ENCODE data around the gene MAGI2.

The MAGI2 gene

GRCh38 chr7:78345293-78345911, 1108.1 kb downstream of the MAGI2 start:
- H2BK5ac ChIP-seq (ENCODE audit: low read depth, low read length, poor library complexity, severe bottlenecking) = no peak overlapping the region
- no peak overlapping the region for H2BK12ac ChIP-seq (ENCODE audit: low read length in 2 of 2)
- no peak overlapping the region for H4K91ac ChIP-seq (ENCODE audit: low read length)
- no peak overlapping the region for H4K8ac ChIP-seq (ENCODE audit: low read length)
- H3K14ac ChIP-seq (ENCODE audit: low read length in 2 of 2) = no peak overlapping the region
- no peaks in the 10 kb centered on the region for H3K79me1 ChIP-seq (replicated peaks; ENCODE audit: low read length, poor library complexity, severe bottlenecking)
- H3K9me3 ChIP-seq (ENCODE audit: control insufficient read depth, low read length) = no peaks in the 10 kb centered on the region
- no peak overlapping the region for H3K4me3 ChIP-seq (ENCODE audit: insufficient read depth in 1 of 2, low read depth in 1 of 2, low read length in 2 of 2)
- H3K4me1 ChIP-seq (ENCODE audit: control insufficient read depth, insufficient read depth, low read depth, low read length) = no peaks in the 10 kb centered on the region
- no peak overlapping the region for H3K4me2 ChIP-seq (ENCODE audit: low read length, poor library complexity, severe bottlenecking)
- DNase-seq = no peak
- no peak overlapping the region for H2AFZ ChIP-seq (ENCODE audit: low read depth, low read length)
- H3K18ac ChIP-seq (ENCODE audit: low read depth in 1 of 2, low read length in 2 of 2) = no peak overlapping the region
- no peak overlapping the region for H2BK15ac ChIP-seq (ENCODE audit: low read depth, poor library complexity, severe bottlenecking)
- H3K36me3 ChIP-seq (ENCODE audit: control insufficient read depth in 1 of 2, insufficient read depth in 2 of 2, low read depth in 1 of 2, low read length in 2 of 2) = no peaks in the 10 kb centered on the region
- WGBS = 89% methylated on average over 14 of the region's 14 CpGs
- H3K9ac ChIP-seq (ENCODE audit: low read length) = no peak overlapping the region
- H2BK120ac ChIP-seq (ENCODE audit: low read depth, low read length) = peak overlapping the region; percentile 19
- H2AK5ac ChIP-seq (ENCODE audit: low read length, severe bottlenecking) = no peak overlapping the region
- H3K23ac ChIP-seq (ENCODE audit: low read length in 2 of 2) = no peak overlapping the region
- no peak overlapping the region for H3K27ac ChIP-seq (ENCODE audit: low read length, poor library complexity, severe bottlenecking)
- H3K27me3 ChIP-seq (ENCODE audit: control insufficient read depth in 1 of 2, insufficient read depth in 1 of 2, low read length in 2 of 2) = no peaks in the 10 kb centered on the region
- no peak overlapping the region for H3K4ac ChIP-seq (ENCODE audit: low read depth in 1 of 2, low read length in 2 of 2)

GRCh38 chr7:78334426-78334825, 1119.0 kb downstream of the MAGI2 start:
- no peak overlapping the region for H4K91ac ChIP-seq (ENCODE audit: low read length)
- H3K4me3 ChIP-seq (ENCODE audit: insufficient read depth in 1 of 2, low read depth in 1 of 2, low read length in 2 of 2) = no peak overlapping the region
- no peak overlapping the region for H3K23ac ChIP-seq (ENCODE audit: low read length in 2 of 2)
- H2BK15ac ChIP-seq (ENCODE audit: low read depth, poor library complexity, severe bottlenecking) = no peak overlapping the region
- H3K4me1 ChIP-seq (ENCODE audit: control insufficient read depth, insufficient read depth, low read depth, low read length) = no peaks in the 10 kb centered on the region
- no peak overlapping the region for H4K8ac ChIP-seq (ENCODE audit: low read length)
- WGBS = 82% methylated on average over 2 of the region's 3 CpGs
- H3K18ac ChIP-seq (ENCODE audit: low read depth in 1 of 2, low read length in 2 of 2) = no peak overlapping the region
- no peak overlapping the region for H3K9ac ChIP-seq (ENCODE audit: low read length)
- no peak overlapping the region for H3K27ac ChIP-seq (ENCODE audit: low read length, poor library complexity, severe bottlenecking)
- H3K4ac ChIP-seq (ENCODE audit: low read depth in 1 of 2, low read length in 2 of 2) = no peak overlapping the region
- no peak overlapping the region for H2AFZ ChIP-seq (ENCODE audit: low read depth, low read length)
- no peak overlapping the region for H2BK120ac ChIP-seq (ENCODE audit: low read depth, low read length)
- H3K4me2 ChIP-seq (ENCODE audit: low read length, poor library complexity, severe bottlenecking) = no peak overlapping the region
- H3K27me3 ChIP-seq (ENCODE audit: control insufficient read depth in 1 of 2, insufficient read depth in 1 of 2, low read length in 2 of 2) = no peaks in the 10 kb centered on the region
- no peak for DNase-seq
- H2BK12ac ChIP-seq (ENCODE audit: low read length in 2 of 2) = no peak overlapping the region
- H3K79me1 ChIP-seq (replicated peaks; ENCODE audit: low read length, poor library complexity, severe bottlenecking) = no peaks in the 10 kb centered on the region
- no peaks in the 10 kb centered on the region for H3K9me3 ChIP-seq (ENCODE audit: control insufficient read depth, low read length)
- no peaks in the 10 kb centered on the region for H3K36me3 ChIP-seq (ENCODE audit: control insufficient read depth in 1 of 2, insufficient read depth in 2 of 2, low read depth in 1 of 2, low read length in 2 of 2)
- no peak overlapping the region for H2AK5ac ChIP-seq (ENCODE audit: low read length, severe bottlenecking)
- H3K14ac ChIP-seq (ENCODE audit: low read length in 2 of 2) = no peak overlapping the region
- no peak overlapping the region for H2BK5ac ChIP-seq (ENCODE audit: low read depth, low read length, poor library complexity, severe bottlenecking)

GRCh38 chr7:78333530-78334425, 1119.7 kb downstream of the MAGI2 start:
- no peak overlapping the region for H3K9ac ChIP-seq (ENCODE audit: low read length)
- no peak overlapping the region for H2BK120ac ChIP-seq (ENCODE audit: low read depth, low read length)
- H2BK5ac ChIP-seq (ENCODE audit: low read depth, low read length, poor library complexity, severe bottlenecking) = no peak overlapping the region
- no peak overlapping the region for H2BK12ac ChIP-seq (ENCODE audit: low read length in 2 of 2)
- no peak overlapping the region for H3K27ac ChIP-seq (ENCODE audit: low read length, poor library complexity, severe bottlenecking)
- H3K18ac ChIP-seq (ENCODE audit: low read depth in 1 of 2, low read length in 2 of 2) = peak overlapping the region in 1 of 2 experiments; percentile 18
- H3K4me3 ChIP-seq (ENCODE audit: insufficient read depth in 1 of 2, low read depth in 1 of 2, low read length in 2 of 2) = no peak overlapping the region
- H3K4me2 ChIP-seq (ENCODE audit: low read length, poor library complexity, severe bottlenecking) = no peak overlapping the region
- H3K14ac ChIP-seq (ENCODE audit: low read length in 2 of 2) = no peak overlapping the region
- no peak overlapping the region for H3K4ac ChIP-seq (ENCODE audit: low read depth in 1 of 2, low read length in 2 of 2)
- H3K79me1 ChIP-seq (replicated peaks; ENCODE audit: low read length, poor library complexity, severe bottlenecking) = no peaks in the 10 kb centered on the region
- H3K9me3 ChIP-seq (ENCODE audit: control insufficient read depth, low read length) = no peaks in the 10 kb centered on the region
- no peak overlapping the region for H2AK5ac ChIP-seq (ENCODE audit: low read length, severe bottlenecking)
- H2BK15ac ChIP-seq (ENCODE audit: low read depth, poor library complexity, severe bottlenecking) = no peak overlapping the region
- no peaks in the 10 kb centered on the region for H3K27me3 ChIP-seq (ENCODE audit: control insufficient read depth in 1 of 2, insufficient read depth in 1 of 2, low read length in 2 of 2)
- no peak overlapping the region for H2AFZ ChIP-seq (ENCODE audit: low read depth, low read length)
- no peak overlapping the region for H4K8ac ChIP-seq (ENCODE audit: low read length)
- H3K23ac ChIP-seq (ENCODE audit: low read length in 2 of 2) = no peak overlapping the region
- no peaks in the 10 kb centered on the region for H3K36me3 ChIP-seq (ENCODE audit: control insufficient read depth in 1 of 2, insufficient read depth in 2 of 2, low read depth in 1 of 2, low read length in 2 of 2)
- no peak overlapping the region for H4K91ac ChIP-seq (ENCODE audit: low read length)
- DNase-seq = no peak
- no peaks in the 10 kb centered on the region for H3K4me1 ChIP-seq (ENCODE audit: control insufficient read depth, insufficient read depth, low read depth, low read length)
- WGBS = 94% methylated on average over 7 of the region's 8 CpGs

- Histone ChIP-seq H3K9ac (ENCODE audit: low read length) (no peak overlapping the region), H3K4me3 (ENCODE audit: insufficient read depth in 1 of 2, low read depth in 1 of 2, low read length in 2 of 2) (no peak overlapping the region), H3K14ac (ENCODE audit: low read length in 2 of 2) (no peak overlapping the region), H3K4me2 (ENCODE audit: low read length, poor library complexity, severe bottlenecking) (no peak overlapping the region), H3K18ac (ENCODE audit: low read depth in 1 of 2, low read length in 2 of 2) (no peak overlapping the region), H2BK15ac (ENCODE audit: low read depth, poor library complexity, severe bottlenecking) (no peak overlapping the region), H2BK12ac (ENCODE audit: low read length in 2 of 2) (no peak overlapping the region), H3K27ac (ENCODE audit: low read length, poor library complexity, severe bottlenecking) (no peak overlapping the region), H3K27me3 (ENCODE audit: control insufficient read depth in 1 of 2, insufficient read depth in 1 of 2, low read length in 2 of 2) (no peaks in the 10 kb centered on the region), H4K91ac (ENCODE audit: low read length) (no peak overlapping the region), H3K79me1 (replicated peaks; ENCODE audit: low read length, poor library complexity, severe bottlenecking) (no peaks in the 10 kb centered on the region), H2BK120ac (ENCODE audit: low read depth, low read length) (no peak overlapping the region), H4K8ac (ENCODE audit: low read length) (no peak overlapping the region), H2AK5ac (ENCODE audit: low read length, severe bottlenecking) (no peak overlapping the region), H3K36me3 (ENCODE audit: control insufficient read depth in 1 of 2, insufficient read depth in 2 of 2, low read depth in 1 of 2, low read length in 2 of 2) (no peaks in the 10 kb centered on the region), H3K23ac (ENCODE audit: low read length in 2 of 2) (no peak overlapping the region), H3K4me1 (ENCODE audit: control insufficient read depth, insufficient read depth, low read depth, low read length) (no peaks in the 10 kb centered on the region), H2AFZ (ENCODE audit: low read depth, low read length) (no peak overlapping the region), H2BK5ac (ENCODE audit: low read depth, low read length, poor library complexity, severe bottlenecking) (no peak overlapping the region), H3K4ac (ENCODE audit: low read depth in 1 of 2, low read length in 2 of 2) (no peak overlapping the region), H3K9me3 (ENCODE audit: control insufficient read depth, low read length) (no peaks in the 10 kb centered on the region)
- no peak for DNase-seq
- WGBS = no CpG with 5 or more reads among the region's 1 CpG
These were observed 1124.3 kb downstream of the MAGI2 start for GRCh38 chr7:78329001-78329655.
